Measurements from ENCODE around the gene SLC35F4. TPM values are rescaled to one million over a fixed set of nuclear protein-coding genes. Genes with fewer than 3 reads are reported as not detected.

SLC35F4 gene
- total and polyA plus RNA-seq, 2 of the 4 experiments (the other 2 are of a cell fraction) = not detected

GRCh38 chr14:57747036-57747435 is 118.9 kb downstream of the SLC35F4 start:
- H3K79me1 ChIP-seq (ENCODE audit: low read depth in 1 of 2, low read length in 2 of 2) = no peaks in the 10 kb centered on the region
- TF ChIP-seq USF2 (IDR thresholded peaks at IDR 0.05; ENCODE audit: low read depth, low read length) (no peak), POLR2A (IDR thresholded peaks at IDR 0.05; ENCODE audit: low read depth, low read length) (no peak), CHD1 (IDR thresholded peaks at IDR 0.05; ENCODE audit: low read depth, low read length) (no peak), NFE2L2 (IDR thresholded peaks at IDR 0.05; ENCODE audit: low read depth, low read length) (no peak), BHLHE40 (IDR thresholded peaks at IDR 0.05; ENCODE audit: low read depth, low read length) (no peak), RCOR1 (IDR thresholded peaks at IDR 0.05; ENCODE audit: insufficient replicate concordance, low read length) (no peak), CTCF (conservative IDR thresholded peaks at IDR 0.05; ENCODE audit: low read depth, low read length) (no peak), MAZ (IDR thresholded peaks at IDR 0.05; ENCODE audit: borderline replicate concordance, low read depth, low read length) (no peak), FOS (IDR thresholded peaks at IDR 0.05; ENCODE audit: low read depth, low read length) (no peak), SMC3 (IDR thresholded peaks at IDR 0.05; ENCODE audit: low read depth, low read length) (no peak), MAFK (IDR thresholded peaks at IDR 0.05; ENCODE audit: low read depth, low read length) (no peak), RFX5 (IDR thresholded peaks at IDR 0.05; ENCODE audit: low read depth, low read length) (no peak)
- TF ChIP-seq, protein P1, sequence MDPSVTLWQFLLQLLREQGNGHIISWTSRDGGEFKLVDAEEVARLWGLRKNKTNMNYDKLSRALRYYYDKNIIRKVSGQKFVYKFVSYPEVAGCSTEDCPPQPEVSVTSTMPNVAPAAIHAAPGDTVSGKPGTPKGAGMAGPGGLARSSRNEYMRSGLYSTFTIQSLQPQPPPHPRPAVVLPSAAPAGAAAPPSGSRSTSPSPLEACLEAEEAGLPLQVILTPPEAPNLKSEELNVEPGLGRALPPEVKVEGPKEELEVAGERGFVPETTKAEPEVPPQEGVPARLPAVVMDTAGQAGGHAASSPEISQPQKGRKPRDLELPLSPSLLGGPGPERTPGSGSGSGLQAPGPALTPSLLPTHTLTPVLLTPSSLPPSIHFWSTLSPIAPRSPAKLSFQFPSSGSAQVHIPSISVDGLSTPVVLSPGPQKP (IDR thresholded peaks at IDR 0.05; ENCODE audit: borderline replicate concordance, low read depth, low read length) = no peak
- no peak overlapping the region for H3K9ac ChIP-seq (ENCODE audit: low read depth, low read length)
- H3K36me3 ChIP-seq (ENCODE audit: control insufficient read depth, insufficient read depth, low read length) = no peaks in the 10 kb centered on the region
- H2BK20ac ChIP-seq (ENCODE audit: low read depth, low read length) = no peak overlapping the region
- no peak overlapping the region for H3K14ac ChIP-seq (replicated peaks; ENCODE audit: low read depth, low read length)
- no peak overlapping the region for H3K4me3 ChIP-seq (ENCODE audit: insufficient read depth, low read depth, low read length)
- H3K4me2 ChIP-seq (ENCODE audit: low read depth, low read length) = no peak overlapping the region
- H2AK5ac ChIP-seq (ENCODE audit: low read depth, low read length) = no peak overlapping the region
- no peak for ATAC-seq (ENCODE audit: low read depth)
- ChIA-PET CTCF (no interaction called here), POLR2A (ENCODE audit: unreplicated experiment) (no interaction called here)
- intact Hi-C loops (cut with micrococcal nuclease) = no loop called here
- no peak overlapping the region for H4K91ac ChIP-seq (ENCODE audit: insufficient read depth, low read depth, low read length)
- no peak for DNase-seq
- WGBS, 2 experiments (ENCODE audit: extremely low coverage in 2 of 2, insufficient read length in 1 of 2) = 20% methylated on average over 2 of the region's 4 CpGs; no CpG with 5 or more reads in 1 of the 2 experiments
- no peak overlapping the region for H3K27ac ChIP-seq (ENCODE audit: insufficient read depth, low read length)
- no peak overlapping the region for H3K18ac ChIP-seq (ENCODE audit: low read depth, low read length)
- H3K23ac ChIP-seq (ENCODE audit: low read depth, low read length) = no peak overlapping the region
- no peak overlapping the region for H2AFZ ChIP-seq (replicated peaks; ENCODE audit: low read length, poor library complexity)
- no peak overlapping the region for H4K8ac ChIP-seq (ENCODE audit: low read depth in 2 of 2, low read length in 2 of 2)
- H3K4me1 ChIP-seq (ENCODE audit: control insufficient read depth, insufficient read depth, low read length) = no peaks in the 10 kb centered on the region
- H4K20me1 ChIP-seq (ENCODE audit: insufficient read depth, low read length) = no peaks in the 10 kb centered on the region
- no peak overlapping the region for H2BK15ac ChIP-seq (ENCODE audit: low read depth, low read length)
- H3K9me1 ChIP-seq (ENCODE audit: insufficient read depth, low read length) = no peaks in the 10 kb centered on the region
- no TSS peak for BruUV-seq (replicated peaks)
- H2AK9ac ChIP-seq (replicated peaks; ENCODE audit: low read depth, low read length, poor library complexity) = no peak overlapping the region
- no peaks in the 10 kb centered on the region for H3K9me3 ChIP-seq (ENCODE audit: control insufficient read depth, insufficient read depth, low read length)
- H2BK5ac ChIP-seq (ENCODE audit: low read depth, low read length, poor library complexity, severe bottlenecking) = no peak overlapping the region
- dilution Hi-C loops (cut with HindIII; ENCODE audit: low sequenced_read_pairs, unreplicated experiment) = no loop called here
- no peak overlapping the region for H3K56ac ChIP-seq (ENCODE audit: extremely low read depth, insufficient read depth, low read length)
- in situ Hi-C loops (cut with MboI; ENCODE audit: low sequenced_read_pairs) = no loop called here
- H4K5ac ChIP-seq (ENCODE audit: low read depth, low read length) = no peak overlapping the region
- H2BK120ac ChIP-seq (ENCODE audit: low read depth, low read length) = no peak overlapping the region
- H3K27me3 ChIP-seq (ENCODE audit: control insufficient read depth, insufficient read depth, low read length) = no peaks in the 10 kb centered on the region
- no peak overlapping the region for H3K4ac ChIP-seq (ENCODE audit: low read depth, low read length)
